Stimulated activated CD4-positive, alpha-beta T cell treated with anti-CD3 and anti-CD28 coated beads, Interleukin-2, amount 100 ng/mL, for 24 hours (primary cell): ENCODE data around the gene RUNX3.
"Not testable (repeated sequence)": the region's sequence is repeated elsewhere in the genome, so short reads cannot be mapped to it uniquely, and the experiment has no call there.

Experiments
- DNase-seq, 2 donors: peaks; one replicate each; pipeline ENCODE4 v3.0.0-alpha.2; 2020

RUNX3 gene

DNA sequence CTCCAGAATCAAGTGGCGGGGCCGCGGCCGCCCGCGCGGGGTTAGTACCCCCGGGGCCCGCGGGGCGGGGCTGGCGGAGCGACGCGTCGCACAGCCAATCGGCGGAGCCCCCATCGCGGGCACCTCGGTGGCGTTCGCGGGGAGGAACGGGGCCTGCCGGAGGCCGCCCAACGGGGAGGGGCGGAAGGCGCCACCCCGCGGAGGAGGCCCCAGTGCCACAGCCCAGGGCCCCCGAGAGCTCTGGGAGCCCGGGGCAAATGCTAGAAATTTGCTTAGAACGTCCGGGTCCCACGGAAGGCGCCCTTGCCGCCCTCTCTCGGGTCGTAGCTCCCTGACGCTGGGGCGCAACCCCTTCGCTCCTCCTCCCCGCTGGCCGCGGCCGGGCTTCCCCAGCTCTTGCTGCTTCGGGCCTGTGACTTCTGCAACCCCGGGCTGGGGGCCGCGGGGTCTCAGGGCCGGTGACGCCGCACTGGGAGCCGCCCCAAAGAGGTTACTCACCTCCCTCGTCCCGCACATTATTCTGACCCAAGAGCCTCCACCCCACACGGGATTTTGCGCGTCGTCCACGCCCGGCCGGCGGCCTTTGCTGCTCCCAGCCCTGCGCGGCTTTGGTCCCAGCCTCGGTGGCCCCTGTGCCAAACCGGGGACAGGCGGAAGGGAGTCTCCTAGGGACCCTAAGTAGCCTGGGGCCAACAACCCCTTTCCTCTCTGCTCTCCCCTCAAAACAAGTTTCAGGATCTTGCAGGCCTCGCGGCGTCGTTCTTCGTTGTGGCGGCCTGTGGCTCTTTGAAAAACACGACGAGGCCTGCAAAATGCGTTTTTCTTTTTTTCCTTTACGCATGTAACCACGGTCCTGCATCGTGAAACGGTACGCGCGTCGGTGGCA, at the start of gene RUNX3:
RUNX3 (minus strand) TSS at position 17 of the 886 bp plus-strand sequence. CDS start 408 bp downstream, outside the sequence.
- peak; percentile 90 to 93 for DNase-seq

DNA sequence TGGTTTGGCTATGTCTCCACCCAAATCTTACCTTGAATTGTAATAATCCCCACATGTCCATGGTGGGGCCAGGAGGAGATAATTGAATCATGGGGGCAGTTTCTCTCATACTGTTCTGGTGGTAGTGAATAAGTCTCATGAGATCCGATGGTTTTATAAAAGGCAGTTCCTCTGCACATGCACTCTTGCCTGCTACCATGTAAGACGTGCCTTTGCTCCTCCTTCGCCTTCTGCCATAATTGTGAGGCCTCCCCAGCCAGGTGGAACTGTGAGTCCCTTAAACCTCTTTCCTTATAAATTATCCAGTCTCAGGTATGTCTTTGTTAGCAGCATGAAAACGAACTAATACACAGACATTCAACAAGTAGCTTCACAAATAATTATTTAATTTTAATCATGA, 49.2 kb upstream of the RUNX3 start:
- not testable (repeated sequence) for DNase-seq

DNA sequence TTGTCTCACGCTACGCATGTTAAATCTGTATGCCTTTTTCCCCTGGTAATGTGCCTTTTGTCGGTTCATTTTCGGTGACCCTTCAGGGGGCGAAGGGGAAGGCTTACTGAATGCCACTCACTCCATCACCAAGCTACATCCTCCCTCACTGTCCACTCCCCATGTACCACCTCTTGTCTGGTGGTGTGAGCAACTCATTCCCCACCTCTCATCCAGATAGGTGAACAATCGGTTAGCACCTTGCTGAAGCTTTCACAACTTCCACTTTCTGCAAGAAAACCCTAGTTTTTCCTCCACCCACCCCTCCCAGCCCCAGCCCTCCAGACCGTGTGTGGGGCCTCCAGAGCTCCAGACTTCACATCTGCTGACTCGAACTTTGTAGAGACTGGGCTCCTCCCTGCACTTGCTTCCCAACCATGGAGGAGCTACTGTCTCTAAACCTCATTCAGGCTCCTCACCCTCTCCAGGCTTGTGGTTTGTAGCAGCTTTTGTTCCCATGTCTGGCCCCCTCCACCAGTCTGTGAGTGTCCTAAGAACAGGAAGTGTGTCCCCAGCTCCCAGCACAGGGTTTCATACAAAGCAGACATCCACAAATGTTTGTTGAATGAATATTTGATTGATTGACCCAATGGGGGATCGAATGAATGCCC, 48.4 kb upstream of the RUNX3 start:
- no peak for DNase-seq

DNA sequence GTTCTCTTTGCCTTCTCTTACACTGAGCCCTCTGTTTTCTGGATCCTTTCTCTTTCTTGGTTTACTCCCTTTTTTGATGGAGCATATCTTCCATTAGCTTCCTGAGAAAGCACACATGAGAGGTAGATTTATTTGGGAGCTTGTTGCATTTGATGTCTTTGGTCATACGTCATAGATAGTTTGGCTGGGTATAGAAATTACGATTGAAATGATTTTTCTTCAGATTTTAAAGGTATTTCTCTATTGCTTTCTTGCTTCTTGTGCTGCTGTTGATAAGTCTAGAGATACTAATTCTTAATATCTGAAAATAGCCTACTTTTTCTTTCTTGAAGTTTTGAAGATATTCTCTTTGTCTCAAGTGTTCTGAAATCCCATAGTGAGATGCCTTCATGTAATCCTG, 45.3 kb upstream of the RUNX3 start:
- DNase-seq: no peak

DNA sequence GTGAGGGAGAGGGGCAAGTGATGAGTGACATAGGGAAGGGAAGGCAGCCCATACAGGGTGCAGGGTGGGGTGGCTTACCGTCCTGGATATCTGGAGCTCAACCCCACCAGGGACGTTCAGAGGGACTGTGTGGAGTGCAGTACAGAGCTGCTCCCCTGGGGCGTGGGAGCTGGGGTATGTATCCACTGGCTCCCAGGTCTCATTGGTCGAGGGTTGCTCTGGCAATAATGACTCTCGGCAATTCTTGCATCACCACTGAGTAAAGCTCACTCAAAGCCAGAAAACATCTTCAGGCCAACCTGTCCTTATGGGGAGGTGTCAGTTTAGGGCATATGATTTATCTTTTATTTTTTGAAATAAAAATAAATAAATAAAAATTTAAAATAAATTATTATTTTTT, 43.2 kb upstream of the RUNX3 start:
- DNase-seq: no peak

DNA sequence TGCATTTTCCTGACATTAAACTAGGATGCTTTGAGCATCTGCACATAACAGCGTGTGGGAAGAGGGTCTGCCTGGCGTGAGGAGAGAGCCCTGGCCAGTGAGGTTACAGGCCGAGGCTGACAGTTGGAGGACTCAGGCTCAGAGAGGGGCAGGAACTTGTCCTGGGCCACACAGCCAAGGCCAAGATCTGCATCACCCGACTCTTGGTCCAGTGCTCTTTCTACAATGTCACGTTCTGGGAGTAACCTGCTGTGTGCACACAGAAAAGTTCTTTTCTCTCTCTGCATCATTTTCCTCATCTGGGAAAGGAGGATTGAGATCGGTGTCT, 42.8 kb upstream of the RUNX3 start:
- DNase-seq: no peak

DNA sequence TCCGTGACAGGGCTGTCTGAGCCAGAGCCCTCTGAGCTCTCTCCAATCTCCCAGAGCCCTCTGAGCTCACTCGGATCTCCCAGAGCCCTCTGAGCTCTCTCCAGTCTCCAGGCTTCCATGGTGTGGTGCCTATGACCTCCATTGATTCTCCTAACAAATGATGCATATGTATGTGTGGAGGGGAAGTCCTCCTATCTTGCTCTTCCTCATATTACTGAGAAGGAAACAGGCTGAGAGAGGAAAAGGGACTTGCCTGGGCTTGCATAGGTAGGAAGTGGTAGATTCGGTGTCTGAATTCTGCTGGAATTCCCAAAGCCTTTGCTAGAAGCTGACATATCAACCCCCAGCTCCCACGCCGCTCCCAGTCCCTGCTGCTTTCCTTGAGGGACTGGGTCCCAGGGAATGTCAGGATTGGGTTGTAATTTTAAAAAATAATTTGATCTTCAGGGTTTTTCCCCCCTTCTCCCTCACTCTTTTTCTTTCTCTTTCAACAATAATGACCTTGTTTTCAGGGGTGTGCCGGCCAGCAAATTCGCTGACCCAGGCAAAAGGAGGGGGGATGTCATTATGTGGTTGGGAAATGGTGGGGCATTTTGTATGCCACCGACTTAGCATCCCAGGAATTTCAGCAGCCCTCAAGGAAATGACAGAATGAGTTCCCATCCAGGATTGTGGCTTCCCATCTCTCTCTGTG, 42.3 kb upstream of the RUNX3 start:
- no peak for DNase-seq

DNA sequence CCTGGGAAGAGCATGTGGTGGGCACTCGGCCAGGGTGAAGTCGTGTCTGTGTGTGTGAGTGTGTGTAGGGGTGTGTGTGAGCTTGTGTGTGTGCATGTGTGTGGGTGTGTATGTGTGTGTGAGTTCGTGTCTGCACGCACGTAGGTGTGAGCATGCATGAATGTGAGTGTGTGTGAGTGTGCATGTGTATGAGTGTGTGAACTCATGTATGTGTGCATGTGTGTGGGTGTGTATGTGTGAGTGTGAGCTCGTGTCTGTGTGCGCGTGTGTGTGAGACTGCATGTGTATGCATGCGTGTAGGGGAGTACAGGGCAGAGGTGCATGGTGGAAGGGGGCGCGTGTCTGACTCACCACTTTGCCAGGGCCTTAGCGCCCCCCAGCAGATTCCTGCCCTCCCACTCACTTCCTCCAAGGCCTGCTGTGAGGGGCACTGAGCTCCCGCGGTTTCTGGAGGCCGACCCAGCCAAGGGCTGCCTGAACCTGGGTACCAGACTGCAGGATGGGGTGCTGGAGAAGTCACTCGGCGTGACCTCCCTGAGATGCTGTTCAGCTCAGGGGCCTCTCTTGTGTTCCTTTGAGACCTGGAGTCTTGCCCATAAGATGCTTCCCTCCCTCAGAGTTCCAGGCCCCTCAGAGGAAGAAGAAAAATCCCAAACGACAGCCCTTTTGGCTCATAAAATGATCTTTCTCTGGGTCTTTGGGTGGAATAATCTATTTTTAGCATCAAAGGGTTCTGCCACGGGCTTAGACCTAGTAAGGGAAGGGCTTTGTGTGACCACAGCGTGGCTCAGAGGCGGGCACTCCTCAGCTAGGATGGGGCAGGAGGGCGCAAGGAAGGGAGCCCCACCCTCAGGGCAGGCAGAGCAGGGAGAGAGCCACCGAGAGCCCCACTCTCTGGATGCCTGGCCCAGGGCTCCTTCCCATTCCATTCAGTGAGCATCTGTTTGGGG, 41.1 kb upstream of the RUNX3 start:
- no peak for DNase-seq

DNA sequence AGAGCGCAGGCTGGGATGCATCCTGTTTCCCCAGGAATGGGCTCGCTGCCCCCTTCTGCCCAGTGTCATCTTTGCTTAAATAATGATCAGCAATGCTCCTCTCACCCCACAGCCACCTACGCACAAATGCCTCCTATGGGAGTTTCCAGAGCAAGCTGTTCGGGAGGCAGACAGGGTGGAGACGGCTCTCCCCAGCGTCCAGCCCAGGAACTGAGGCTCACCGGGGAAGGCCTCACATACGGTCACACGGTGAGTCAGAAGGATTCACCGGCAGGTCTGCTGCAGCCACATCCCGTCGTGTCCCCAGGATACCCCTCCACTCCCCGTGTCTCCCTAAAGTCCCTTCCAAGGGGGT, 40.3 kb upstream of the RUNX3 start:
- DNase-seq: no peak

DNA sequence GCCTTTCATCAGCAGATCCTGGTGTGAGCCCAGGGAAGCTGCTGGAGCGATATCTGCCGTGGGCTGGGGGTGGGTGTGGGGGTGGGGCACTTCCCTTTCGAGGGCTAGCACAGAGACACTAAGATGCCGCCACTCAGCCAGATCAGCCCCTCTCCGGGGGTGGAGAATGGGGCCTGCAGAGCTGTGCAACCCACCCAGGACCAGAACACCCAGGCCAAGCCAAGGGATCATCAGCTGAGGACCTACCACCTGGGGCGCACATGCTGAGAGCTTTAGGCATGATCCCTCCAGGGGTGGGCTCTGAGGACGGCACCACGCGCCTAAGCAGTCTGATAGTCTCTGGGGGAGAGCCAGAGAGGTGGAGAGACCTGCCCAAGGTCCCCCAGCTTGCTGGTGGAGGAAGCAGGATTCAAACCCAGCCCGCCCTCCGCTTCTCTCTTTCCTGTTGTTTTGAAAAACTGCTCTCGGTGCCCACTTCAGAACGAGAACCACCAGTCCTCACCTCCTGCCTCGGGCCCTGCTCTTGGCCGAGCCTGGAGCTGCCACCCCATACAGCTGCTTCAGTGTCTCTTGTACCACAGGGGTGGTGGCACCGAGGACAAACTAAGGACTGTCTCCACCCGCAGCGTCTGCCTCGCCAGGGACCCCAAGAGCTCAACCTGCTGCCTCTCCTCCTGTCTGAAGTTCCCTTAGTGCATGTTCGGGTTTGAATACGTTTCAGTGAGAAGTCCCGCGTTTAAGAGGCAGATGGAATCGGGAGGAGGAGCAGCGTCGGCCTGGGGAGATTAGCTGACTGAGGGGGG, 39.7 kb upstream of the RUNX3 start:
- DNase-seq: no peak

DNA sequence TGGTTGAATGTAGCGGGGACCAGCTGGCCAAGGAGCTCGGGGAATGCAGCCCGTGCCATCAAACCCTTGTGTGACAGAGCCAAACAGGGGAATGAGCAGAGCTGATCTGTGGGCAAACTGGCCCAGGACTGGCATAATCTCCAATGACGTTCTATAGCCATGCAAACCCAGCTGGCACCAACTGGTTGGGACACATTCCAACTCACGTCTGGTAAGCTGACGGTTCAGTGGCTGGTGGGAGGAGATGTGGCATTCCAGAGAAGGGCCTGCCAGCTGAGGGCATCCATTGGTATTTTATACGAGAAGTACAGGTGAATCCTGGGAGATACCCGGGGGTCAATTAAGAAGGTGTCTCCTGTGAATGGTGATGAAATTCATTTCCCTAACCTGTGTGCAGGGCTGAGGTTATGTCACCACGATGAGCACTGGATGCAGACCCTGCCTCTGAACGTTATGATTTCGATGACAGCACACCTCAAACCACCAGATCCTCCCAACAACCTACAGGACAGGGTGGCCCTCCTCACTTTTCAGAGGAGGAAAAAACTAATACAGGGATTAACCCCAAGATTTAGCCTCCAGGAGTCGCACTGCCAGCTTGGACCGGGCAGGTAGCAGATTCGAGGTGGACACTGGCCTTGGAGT, 39.0 kb upstream of the RUNX3 start:
- DNase-seq: no peak

DNA sequence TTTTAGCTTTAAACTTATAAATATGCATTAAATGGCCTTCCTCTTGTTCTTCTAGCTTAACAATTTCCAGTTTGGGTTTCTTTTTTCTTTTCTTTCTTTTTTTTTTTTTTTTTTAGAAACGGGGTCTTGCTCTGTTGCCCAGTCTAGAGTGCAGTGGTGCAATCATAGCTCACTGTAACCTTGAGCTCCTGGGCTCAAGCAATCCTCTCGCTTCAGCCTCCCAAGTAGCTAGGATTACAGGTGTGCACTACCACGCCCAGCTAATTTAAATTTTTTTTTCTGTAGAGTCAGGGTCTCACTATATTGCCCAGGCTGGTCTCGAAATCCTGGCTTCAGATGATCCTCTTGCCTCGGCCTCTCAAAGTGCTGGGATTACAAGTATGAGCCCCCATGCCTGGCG, 37.9 kb upstream of the RUNX3 start:
- DNase-seq: no peak

DNA sequence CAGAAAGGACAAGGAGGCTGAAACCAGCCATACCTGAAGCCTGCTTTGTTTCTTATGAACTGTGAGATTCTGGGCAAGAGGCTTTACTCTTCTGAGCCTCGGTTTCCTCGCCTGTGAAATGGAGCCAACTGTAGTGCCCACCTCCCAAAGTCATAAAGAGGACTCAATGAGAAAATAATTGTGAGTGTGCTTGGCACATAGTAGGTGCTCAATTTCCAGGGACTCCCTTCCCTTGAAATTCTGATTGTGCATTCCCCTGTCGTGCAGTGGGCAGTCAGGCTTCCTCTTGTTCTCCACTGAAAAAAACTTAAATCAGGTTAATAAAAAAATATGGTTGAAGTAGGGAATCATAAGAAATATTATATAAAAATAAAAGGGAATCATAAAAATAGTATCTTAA, 37.5 kb upstream of the RUNX3 start:
- no peak for DNase-seq

DNA sequence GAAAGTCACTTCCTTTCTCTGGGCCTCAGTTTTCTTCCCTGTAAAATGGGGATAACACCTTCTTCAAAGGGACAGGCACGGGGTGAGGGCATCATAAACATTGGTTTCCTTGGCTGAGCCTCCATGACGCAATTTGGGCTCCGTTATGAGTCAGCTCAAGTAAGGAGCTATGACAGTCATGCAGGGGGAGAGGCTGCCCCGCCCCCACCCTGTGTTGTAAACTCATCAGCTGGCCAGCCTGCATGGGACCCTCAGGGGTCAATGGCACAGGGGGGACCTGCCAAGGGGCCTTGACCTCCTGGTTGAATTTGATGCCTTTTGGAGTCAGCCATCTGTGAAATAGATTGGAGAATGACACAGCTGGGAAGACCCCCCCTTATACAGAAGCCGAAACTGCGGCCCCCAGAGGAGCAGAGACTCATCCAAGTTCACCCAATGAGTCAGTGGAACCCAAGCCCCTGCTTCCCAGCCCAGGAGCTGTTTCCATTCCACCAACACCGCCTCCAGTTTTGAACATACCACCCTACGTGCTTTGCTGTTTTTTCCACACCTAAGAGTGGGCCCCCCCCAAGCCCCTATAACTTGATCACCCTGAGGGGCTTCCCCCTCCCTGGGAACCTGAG, 36.8 kb upstream of the RUNX3 start:
- peak; percentile 76 to 87 for DNase-seq

DNA sequence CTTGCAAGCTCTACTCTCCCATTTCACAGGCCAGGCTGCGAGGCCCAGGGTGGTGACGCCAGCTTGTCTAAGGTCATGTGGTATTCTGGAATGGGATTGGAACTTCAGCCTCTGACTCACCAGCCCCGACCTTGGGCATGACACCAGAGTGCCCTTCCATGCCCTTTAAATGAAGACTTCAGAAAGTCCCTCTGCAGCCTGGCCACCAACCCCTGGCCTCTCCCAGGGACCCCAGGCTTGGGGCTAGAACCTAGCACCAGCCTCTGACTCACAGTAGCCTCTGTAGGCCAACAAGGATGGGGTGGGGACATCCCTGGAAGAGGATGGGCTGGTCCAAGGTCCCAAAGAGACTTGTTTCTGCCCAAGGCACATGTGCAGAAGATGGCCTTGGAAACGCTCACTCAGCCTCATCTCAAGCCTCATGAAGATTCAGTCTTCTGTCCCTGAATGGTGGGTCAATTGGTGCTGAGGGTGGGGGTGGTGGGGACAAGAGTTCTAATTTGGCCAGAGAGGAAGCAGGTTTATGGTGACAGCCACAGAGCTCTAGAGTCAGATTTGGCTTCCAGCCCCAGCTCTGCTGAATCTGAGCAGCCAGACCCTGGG, 36.1 kb upstream of the RUNX3 start:
- no peak for DNase-seq

DNA sequence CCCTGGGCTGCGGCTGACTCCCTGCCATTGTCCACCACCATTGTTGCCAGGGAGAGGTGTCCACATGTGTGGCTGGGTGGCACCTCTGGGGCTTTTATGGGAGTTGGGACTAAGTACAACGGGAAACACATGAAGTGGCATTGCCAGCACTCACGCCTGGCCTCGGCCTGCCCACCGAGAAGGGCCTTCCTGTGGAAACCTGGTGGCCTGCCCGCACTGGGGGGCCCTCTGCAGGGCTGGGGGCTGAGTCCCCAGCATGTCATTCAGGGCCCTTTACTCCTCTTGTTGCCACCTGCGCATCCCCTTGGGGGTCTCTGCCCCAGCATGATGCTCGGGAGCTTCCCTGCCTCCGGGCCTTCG, 35.5 kb upstream of the RUNX3 start:
- DNase-seq: no peak

DNA sequence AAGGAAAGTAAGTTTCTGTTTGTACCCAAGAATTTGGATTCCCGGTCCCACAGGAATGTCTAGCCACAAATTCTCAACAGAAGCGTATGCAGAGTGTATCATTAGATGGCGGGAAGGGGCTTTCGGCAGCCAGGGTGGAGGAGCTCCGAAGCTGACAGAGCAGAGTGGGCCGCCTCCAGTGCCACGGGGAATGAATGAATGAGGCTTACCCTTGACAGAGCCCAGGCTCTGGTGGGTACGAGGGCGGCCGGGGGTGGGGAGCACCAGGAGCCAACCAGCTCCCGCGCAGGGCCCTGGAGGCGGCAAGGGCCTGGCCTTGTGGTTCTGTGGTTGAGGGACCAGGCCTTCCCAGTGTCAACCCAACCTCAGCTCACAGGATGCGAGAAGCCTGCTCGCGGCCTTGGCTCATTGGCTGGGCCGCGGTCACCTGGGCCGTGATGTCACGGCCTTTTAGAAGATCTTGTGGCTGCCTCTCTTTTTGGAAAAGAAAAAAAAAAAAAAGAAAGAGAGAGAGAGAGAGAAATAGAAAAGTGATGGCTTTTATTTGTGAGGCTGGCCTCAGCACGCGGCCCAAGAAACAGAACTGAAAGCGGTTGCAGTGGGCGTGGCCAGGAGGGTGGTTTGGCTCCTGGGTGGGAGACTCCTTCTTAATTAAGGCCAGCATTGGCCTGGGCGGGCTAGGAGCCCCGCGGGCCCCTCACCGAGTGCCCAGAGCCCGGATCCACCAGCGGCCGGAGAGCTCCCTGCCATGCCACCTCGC, 34.9 kb upstream of the RUNX3 start:
- peak; percentile 85 to 94 for DNase-seq

DNA sequence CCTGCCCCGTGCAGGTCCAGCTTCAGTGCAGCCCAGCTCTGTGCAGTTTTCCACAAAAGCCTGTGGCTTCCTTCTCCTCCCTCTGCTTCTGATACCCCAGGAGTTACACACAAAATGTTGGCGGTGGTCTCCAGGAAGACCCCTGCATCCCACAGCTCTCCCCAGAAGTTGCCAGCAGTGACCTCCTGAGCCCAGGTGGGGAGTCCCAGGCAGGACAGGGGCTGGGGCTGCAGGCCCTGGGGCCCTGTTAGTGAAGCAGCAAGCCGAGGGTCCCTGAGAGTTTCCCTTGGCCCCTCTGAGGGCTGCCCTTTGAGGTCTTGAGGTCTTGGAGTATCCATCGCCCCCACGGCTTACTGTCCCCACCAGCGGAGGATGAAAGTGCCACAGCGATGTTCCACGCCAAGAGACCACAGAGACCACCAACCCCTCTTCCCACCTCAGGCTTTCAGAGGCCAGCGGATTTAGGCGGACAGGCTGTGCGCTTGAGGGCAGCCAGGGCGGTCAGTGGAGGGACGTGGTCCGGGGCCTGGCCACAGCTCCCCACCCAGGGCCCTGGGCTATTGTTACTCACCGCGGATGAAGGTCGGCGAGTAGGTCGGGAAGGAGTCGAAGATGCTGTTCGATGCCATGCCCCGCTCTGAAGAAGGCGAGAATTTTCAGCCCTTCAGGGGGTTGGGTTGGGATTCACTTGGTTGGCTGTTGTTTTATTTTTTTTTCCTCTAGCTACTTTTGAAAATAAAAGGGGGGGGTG, 34.0 kb upstream of the RUNX3 start:
- DNase-seq: no peak
